Cerebellar cortex (tissue), 1 donor: ENCODE measurements around the gene FAM89A.
A peak's percentile ranks its signal among the peaks of the same experiment; 100 is the strongest.
"Not testable (repeated sequence)": the region's sequence is repeated elsewhere in the genome, so short reads cannot be mapped to it uniquely, and the experiment has no call there.

Experiments
- DNase-seq: peaks from one replicate; pipeline ENCODE4 v3.0.0-alpha.2; 2015; ENCODE audit warnings: low spot score

The FAM89A gene

GRCh38 chr1:230992100-230992774 lies 47.8 kb downstream of the FAM89A start:
- DNase-seq, result no peak

GRCh38 chr1:230987448-230987847 lies 52.6 kb downstream of the FAM89A start:
- DNase-seq, result no peak

- DNase-seq, result no peak
These were observed 53.1 kb downstream of the FAM89A start for GRCh38 chr1:230986976-230987375.

GRCh38 chr1:230985711-230986110 lies 54.3 kb downstream of the FAM89A start:
- no peak for DNase-seq

- not testable (repeated sequence) for DNase-seq
These were observed 55.2 kb downstream of the FAM89A start for GRCh38 chr1:230984622-230985515.

GRCh38 chr1:230983811-230984210 lies 56.2 kb downstream of the FAM89A start:
- DNase-seq, result no peak

- DNase-seq, result no peak
These were observed 57.4 kb downstream of the FAM89A start for GRCh38 chr1:230982696-230983095.

GRCh38 chr1:230979952-230980351 lies 60.1 kb downstream of the FAM89A start:
- DNase-seq, result no peak

GRCh38 chr1:230979389-230979716 lies 60.7 kb downstream of the FAM89A start:
- DNase-seq, result no peak

GRCh38 chr1:230978491-230979388 lies 61.3 kb downstream of the FAM89A start, which contains the start of the genes ARV1 and TTC13:
Gene ARV1 (plus strand): TSS chr1:230979094. CDS start chr1:230979106, 12 bp downstream.
Gene TTC13 (minus strand): TSS chr1:230978861. CDS start chr1:230978830, 31 bp downstream.
- peak; percentile 99 for DNase-seq

GRCh38 chr1:230977761-230978490 lies 62.1 kb downstream of the FAM89A start:
- DNase-seq, result peak; percentile 22

- DNase-seq, result no peak
These were observed 63.0 kb downstream of the FAM89A start for GRCh38 chr1:230976825-230977747.

- DNase-seq, result no peak
These were observed 63.7 kb downstream of the FAM89A start for GRCh38 chr1:230976360-230976759.

GRCh38 chr1:230975636-230976035 lies 64.4 kb downstream of the FAM89A start:
- no peak for DNase-seq

- DNase-seq, result no peak
These were observed 67.2 kb downstream of the FAM89A start for GRCh38 chr1:230972855-230973271.

GRCh38 chr1:230971771-230972170 lies 68.3 kb downstream of the FAM89A start:
- DNase-seq, result no peak

GRCh38 chr1:230970432-230970831 lies 69.6 kb downstream of the FAM89A start:
- no peak for DNase-seq
